Epithelial cell of esophagus (primary cell): Measurements from ENCODE around the gene DDX39A.

Experiments used
- DNase-seq: peaks from one replicate; pipeline ENCODE4 v3.0.0; 2010; ENCODE audit warnings: low read depth
- H3K4me3 ChIP-seq: 2 replicates; pipeline ENCODE4 v1.5.1; 2011; ENCODE audit warnings: mild to moderate bottlenecking, low read length, control low read depth
- CTCF ChIP-seq: IDR thresholded peaks from 2 replicates; pipeline ENCODE4 v1.5.1; 2011; ENCODE audit warnings: low read depth, mild to moderate bottlenecking, low read length, control low read depth, inconsistent platforms; ENCODE audit not compliant: insufficient read depth; ENCODE audit errors: missing control alignments

Gene DDX39A

GRCh38 chr19:14418856-14419105 is 360 bp downstream of the DDX39A start:
- DNase-seq: no peak

GRCh38 chr19:14416817-14417231 is 2.3 kb downstream of the DDX39A start:
- H3K4me3 ChIP-seq: peak overlapping the region; percentile 8
- no peak for TF ChIP-seq CTCF
- peak; percentile 80 for DNase-seq

More at GRCh38 chr19:14418856-14419105, 360 bp downstream of the DDX39A start:
- no peak for TF ChIP-seq CTCF
- H3K4me3 ChIP-seq: peak overlapping the region; percentile 94

GRCh38 chr19:14414926-14415690 is 4.0 kb downstream of the DDX39A start:
- TF ChIP-seq CTCF: no peak
- DNase-seq: no peak
- no peak overlapping the region for H3K4me3 ChIP-seq

GRCh38 chr19:14413693-14414181 is 5.4 kb downstream of the DDX39A start:
- DNase-seq: no peak
- no peak overlapping the region for H3K4me3 ChIP-seq
- TF ChIP-seq CTCF: no peak

GRCh38 chr19:14412996-14413692 is 6.0 kb downstream of the DDX39A start:
- no peak for TF ChIP-seq CTCF
- DNase-seq: no peak
- no peak overlapping the region for H3K4me3 ChIP-seq

GRCh38 chr19:14412324-14412995 is 6.7 kb downstream of the DDX39A start:
- no peak for TF ChIP-seq CTCF
- H3K4me3 ChIP-seq: no peak overlapping the region

More at GRCh38 chr19:14412324-14412995, 6.7 kb downstream of the DDX39A start:
- no peak for DNase-seq
